Activated CD8-positive, alpha-beta T cell treated with anti-CD3 and anti-CD28 coated beads for 36 hours (primary cell): ENCODE results near the gene ATP5F1D. TPM values are rescaled to one million over a fixed set of nuclear protein-coding genes. Genes with fewer than 3 reads are reported as not detected.

ENCODE experiments used
- ATAC-seq: fragments of 200-7000 bp; cut with Tn5 transposase; one replicate; pipeline ENCODE4 v1.10.0; 2021; ENCODE audit warnings: mild to moderate bottlenecking, moderate library complexity
- CTCF ChIA-PET: fragments of 350-600 bp; sonication (Branson Sonifier 250); formaldehyde crosslinking; loops from one replicate; lab custom pipeline; 2021; ENCODE audit warnings: antibody characterized with exemption; lab: Charles Lee
- POLR2A ChIA-PET: fragments of 350-600 bp; sonication (Branson Sonifier 250); formaldehyde crosslinking; loops from one replicate; lab custom pipeline; 2021; ENCODE audit warnings: antibody characterized with exemption; lab: Charles Lee
- DNase-seq: peaks from one replicate; pipeline ENCODE4 v3.0.0-alpha.2; 2020
- H3K27ac Mint-ChIP-seq: one replicate; pipeline ENCODE4 v1.8.0; 2021; ENCODE audit warnings: mild to moderate bottlenecking, mixed read lengths
- H3K27me3 Mint-ChIP-seq: one replicate; pipeline ENCODE4 v1.8.0; 2021; ENCODE audit warnings: mixed read lengths
- H3K36me3 Mint-ChIP-seq: one replicate; pipeline ENCODE4 v1.8.0; 2021; ENCODE audit warnings: low read depth, mixed read lengths
- H3K4me1 Mint-ChIP-seq: one replicate; pipeline ENCODE4 v1.8.0; 2021; ENCODE audit warnings: low read depth, mixed read lengths
- H3K4me3 Mint-ChIP-seq: one replicate; pipeline ENCODE4 v1.8.0; 2021; ENCODE audit warnings: mild to moderate bottlenecking, moderate library complexity, mixed read lengths
- H3K9me3 Mint-ChIP-seq: one replicate; pipeline ENCODE4 v1.8.0; 2021; ENCODE audit warnings: mixed read lengths
- intact Hi-C: fragments of 100-400 bp; cut with micrococcal nuclease; formaldehyde crosslinking; loops from one replicate; pipeline ENCODE4 v1.10.0; 2022
- total RNA-seq, 2 experiments: library from RNA; stranded (reverse); gene quantifications; one replicate each; pipeline ENCODE4 v1.2.3, GENCODE V29; 2021
- TF ChIP-seq, protein P1 (sequence below): fragments of 200-600 bp; IDR thresholded peaks from one replicate; pipeline ENCODE4 v1.8.0; 2022; ENCODE audit warnings: antibody characterized with exemption, mild to moderate bottlenecking

ATP5F1D gene
- total RNA-seq, 2 experiments from 2014 or later: 186 to 199 TPM

DNA sequence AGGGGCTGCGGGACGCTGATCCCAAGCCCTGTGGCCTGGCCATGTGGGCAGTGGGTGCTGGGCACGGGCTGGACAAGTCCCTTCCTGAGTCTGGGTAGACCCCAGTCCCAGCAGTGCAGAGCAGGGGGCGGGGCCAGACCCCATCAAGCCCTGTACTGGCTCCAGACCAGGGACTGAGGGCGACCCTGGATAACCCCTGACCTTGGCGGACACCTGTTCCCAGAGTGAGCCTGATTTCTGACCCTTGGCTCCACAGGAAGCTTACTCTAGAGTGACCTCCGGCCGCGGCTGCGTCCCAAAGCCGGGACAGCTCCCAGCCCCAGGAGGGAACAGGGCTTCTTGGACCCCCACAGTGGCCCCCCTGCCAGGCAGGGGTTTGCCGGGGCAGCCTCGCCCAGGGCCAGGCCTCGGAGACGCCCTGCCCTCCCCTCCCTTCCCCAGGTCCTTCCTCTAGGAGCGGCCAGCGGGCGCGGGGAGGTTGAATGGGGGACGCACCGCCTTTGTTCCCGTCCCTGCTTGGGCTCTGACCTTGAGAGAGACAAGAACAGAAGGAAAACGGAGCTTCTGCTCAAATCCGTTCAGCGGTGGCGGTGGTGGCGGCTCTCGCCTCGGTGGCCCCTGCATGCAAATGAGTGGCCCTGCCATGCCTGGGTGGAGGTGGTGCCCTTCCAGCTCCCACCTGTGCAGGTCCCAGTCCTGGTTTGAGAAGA lies 41.8 kb downstream of the ATP5F1D start:
- H3K4me1 Mint-ChIP-seq: peaks cover 5% of the 10 kb centered on the region
- H3K36me3 Mint-ChIP-seq: peaks cover 18% of the 10 kb centered on the region
- TF ChIP-seq, protein P1, sequence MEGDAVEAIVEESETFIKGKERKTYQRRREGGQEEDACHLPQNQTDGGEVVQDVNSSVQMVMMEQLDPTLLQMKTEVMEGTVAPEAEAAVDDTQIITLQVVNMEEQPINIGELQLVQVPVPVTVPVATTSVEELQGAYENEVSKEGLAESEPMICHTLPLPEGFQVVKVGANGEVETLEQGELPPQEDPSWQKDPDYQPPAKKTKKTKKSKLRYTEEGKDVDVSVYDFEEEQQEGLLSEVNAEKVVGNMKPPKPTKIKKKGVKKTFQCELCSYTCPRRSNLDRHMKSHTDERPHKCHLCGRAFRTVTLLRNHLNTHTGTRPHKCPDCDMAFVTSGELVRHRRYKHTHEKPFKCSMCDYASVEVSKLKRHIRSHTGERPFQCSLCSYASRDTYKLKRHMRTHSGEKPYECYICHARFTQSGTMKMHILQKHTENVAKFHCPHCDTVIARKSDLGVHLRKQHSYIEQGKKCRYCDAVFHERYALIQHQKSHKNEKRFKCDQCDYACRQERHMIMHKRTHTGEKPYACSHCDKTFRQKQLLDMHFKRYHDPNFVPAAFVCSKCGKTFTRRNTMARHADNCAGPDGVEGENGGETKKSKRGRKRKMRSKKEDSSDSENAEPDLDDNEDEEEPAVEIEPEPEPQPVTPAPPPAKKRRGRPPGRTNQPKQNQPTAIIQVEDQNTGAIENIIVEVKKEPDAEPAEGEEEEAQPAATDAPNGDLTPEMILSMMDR: no peak
- ATAC-seq (no peak), DNase-seq (peak; percentile 26)
- no peak overlapping the region for H3K27ac Mint-ChIP-seq
- H3K4me3 Mint-ChIP-seq: no peak overlapping the region
- ChIA-PET POLR2A (interaction anchor here (1.1 kb wide), 1 partner anchor 12 kb away, joined by 3 read pairs; no protein-coding TSS in a partner anchor), CTCF (interaction anchor here (2.0 kb wide), 1 partner anchor 39 kb away, joined by 7 read pairs; no protein-coding TSS in a partner anchor)
- H3K27me3 Mint-ChIP-seq: peaks cover 20% of the 10 kb centered on the region
- intact Hi-C loops: no loop called here
- H3K9me3 Mint-ChIP-seq: no peaks in the 10 kb centered on the region

GRCh38 chr19:1283917-1284292 lies 42.4 kb downstream of the ATP5F1D start:
- Mint-ChIP-seq H3K27me3 (peaks cover 21% of the 10 kb centered on the region), H3K4me1 (peaks cover 5% of the 10 kb centered on the region), H3K36me3 (peaks cover 16% of the 10 kb centered on the region), H3K9me3 (no peaks in the 10 kb centered on the region), H3K4me3 (no peak overlapping the region), H3K27ac (no peak overlapping the region)
- no peak for ATAC-seq
- no peak for DNase-seq
- POLR2A ChIA-PET: interaction anchor here (0.9 to 1.1 kb wide), 2 partner anchors 12 to 33 kb away, joined by 3 read pairs; no protein-coding TSS in a partner anchor
- TF ChIP-seq, protein P1: no peak
- CTCF ChIA-PET: interaction anchor here (1.5 to 2.0 kb wide), 2 partner anchors 40 to 99 kb away, joined by 3 to 7 read pairs; no protein-coding TSS in a partner anchor
- intact Hi-C loops: no loop called here

DNA sequence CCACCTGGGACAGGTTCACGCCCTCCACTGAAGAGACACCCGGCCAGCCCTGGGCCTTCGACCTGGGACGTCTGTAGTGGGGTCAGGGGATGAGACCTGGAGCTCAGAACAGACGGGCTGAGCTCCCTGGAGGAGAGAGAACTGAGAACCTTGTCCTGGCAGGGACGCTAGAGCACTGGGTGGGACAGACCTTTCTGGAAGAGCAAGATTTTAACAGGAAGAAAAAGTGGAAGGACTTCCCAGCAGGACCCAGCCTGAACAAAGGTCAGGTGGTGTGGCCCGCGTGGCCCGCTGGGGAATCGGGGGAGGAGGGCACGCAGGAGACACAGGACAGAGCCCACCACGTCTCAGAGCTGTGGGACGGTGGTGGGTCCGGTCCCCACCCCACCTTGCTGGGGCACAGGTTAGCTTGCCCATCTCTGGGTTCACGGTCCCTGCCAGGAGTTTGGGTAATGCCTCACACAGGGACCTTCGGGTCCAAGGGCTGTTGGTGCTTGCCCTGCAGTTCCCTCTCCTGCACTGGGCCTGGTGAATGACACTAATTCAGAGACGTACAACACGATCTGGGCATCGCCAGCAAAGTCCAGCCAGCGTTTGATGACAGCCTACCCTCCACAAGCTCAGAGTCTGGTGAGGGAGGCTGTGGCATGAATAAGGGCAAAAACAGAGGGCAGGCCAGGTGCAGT lies 42.9 kb downstream of the ATP5F1D start:
- Mint-ChIP-seq H3K4me3 (no peak overlapping the region), H3K27me3 (peaks cover 25% of the 10 kb centered on the region), H3K9me3 (no peaks in the 10 kb centered on the region), H3K27ac (no peak overlapping the region), H3K4me1 (peaks cover 5% of the 10 kb centered on the region), H3K36me3 (peaks cover 10% of the 10 kb centered on the region)
- TF ChIP-seq, protein P1: no peak
- DNase-seq (no peak), ATAC-seq (no peak)
- POLR2A ChIA-PET: interaction anchor here (0.8 to 1.1 kb wide), 4 partner anchors 9 to 33 kb away, joined by 3 to 4 read pairs (median 4); partner anchors contain the start of gene CIRBP
- CTCF ChIA-PET: interaction anchor here (1.5 to 2.0 kb wide), 2 partner anchors 40 to 98 kb away, joined by 3 to 7 read pairs; no protein-coding TSS in a partner anchor
- intact Hi-C loops: no loop called here

DNA sequence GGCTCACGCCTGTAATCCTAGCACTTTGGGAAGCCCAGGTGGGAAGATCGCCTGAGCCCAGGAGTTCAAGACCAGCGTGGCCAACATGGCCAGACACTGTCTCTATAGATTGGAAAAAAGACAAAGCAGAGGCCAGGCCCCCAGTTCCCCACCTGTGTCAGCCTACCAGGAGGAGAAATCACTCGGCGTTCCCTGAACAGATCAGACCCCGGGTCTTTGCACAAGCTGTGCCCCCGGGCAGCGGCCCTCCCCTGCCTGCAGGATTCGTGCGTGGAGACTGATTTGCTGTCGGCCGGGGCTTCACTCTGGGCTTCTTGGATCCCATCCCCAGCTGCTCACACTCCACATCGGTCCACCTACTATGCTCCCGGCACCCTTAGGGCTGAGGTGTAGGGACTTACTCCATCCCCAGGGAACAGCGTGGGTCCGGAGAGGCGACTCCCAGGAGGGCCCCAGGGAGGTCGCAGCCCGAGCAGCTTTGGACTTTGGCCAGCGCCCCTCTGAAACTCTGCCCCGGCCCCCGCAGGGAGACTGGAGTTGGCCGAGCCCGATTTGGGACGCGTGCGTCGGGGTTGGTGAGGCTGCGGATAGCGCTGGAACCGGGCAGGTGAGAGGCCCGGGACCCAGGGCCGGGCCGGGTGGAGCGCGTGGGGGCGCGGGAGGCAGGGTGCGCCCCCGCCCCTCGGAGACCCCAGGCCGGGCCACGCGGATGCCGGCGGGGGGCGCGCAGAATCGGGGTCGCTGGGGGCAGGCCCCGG lies 43.6 kb downstream of the ATP5F1D start:
- H3K36me3 Mint-ChIP-seq: peaks cover 3% of the 10 kb centered on the region
- H3K4me3 Mint-ChIP-seq: peak overlapping the region; percentile 3
- CTCF ChIA-PET: interaction anchor here (1.5 to 2.0 kb wide), 2 partner anchors 41 to 98 kb away, joined by 3 to 7 read pairs; no protein-coding TSS in a partner anchor
- peaks cover 25% of the 10 kb centered on the region for H3K27me3 Mint-ChIP-seq
- TF ChIP-seq, protein P1: no peak
- DNase-seq: no peak
- no peaks in the 10 kb centered on the region for H3K9me3 Mint-ChIP-seq
- H3K27ac Mint-ChIP-seq: no peak overlapping the region
- peaks cover 2% of the 10 kb centered on the region for H3K4me1 Mint-ChIP-seq
- intact Hi-C loops: no loop called here
- POLR2A ChIA-PET: interaction anchor here (0.8 to 1.1 kb wide), 3 partner anchors 8 to 34 kb away, joined by 3 to 4 read pairs (median 4); partner anchors contain the start of gene CIRBP
- ATAC-seq: no peak
